PC-3 (cell line): Measurements from ENCODE around the gene ADAM21. TPM values are rescaled to one million over a fixed set of nuclear protein-coding genes. Genes with fewer than 3 reads are reported as not detected.
"Not testable (repeated sequence)": the region's sequence is repeated elsewhere in the genome, so short reads cannot be mapped to it uniquely, and the experiment has no call there.

Experiments used
- ATAC-seq: fragments of 200-7000 bp; cut with Tn5 transposase; 2 replicates; pipeline ENCODE4 v1.9.1; 2020; ENCODE audit warnings: mild to moderate bottlenecking, moderate library complexity
- BruUV-seq: library from RNA; stranded (reverse); fragments of 400-500 nt; replicated peaks from 2 replicates; lab custom pipeline; 2021; lab: Mats Ljungman, UMichigan
- CTCF ChIA-PET: fragments of 300-600 bp; sonication (Branson Sonifier 250); formaldehyde crosslinking; loops from one replicate; lab custom pipeline; 2022; ENCODE audit warnings: antibody characterized with exemption; lab: Charles Lee
- POLR2A ChIA-PET: fragments of 300-600 bp; sonication (Branson Sonifier 250); formaldehyde crosslinking; loops from one replicate; lab custom pipeline; 2022; ENCODE audit warnings: antibody characterized with exemption; ENCODE audit not compliant: unreplicated experiment; lab: Charles Lee
- DNase-seq: peaks from one replicate; pipeline ENCODE4 v3.0.0-alpha.2; 2015
- H2AFZ ChIP-seq: fragments of 300-600 bp; sonication (generic); 2 replicates; pipeline ENCODE4 v1.6.0; 2016; ENCODE audit warnings: antibody characterized with exemption, low read length
- H3F3A ChIP-seq: fragments of 300-600 bp; sonication (generic); one replicate; pipeline ENCODE4 v1.6.0; 2017; ENCODE audit warnings: antibody characterized with exemption, low read length, control low read depth, mild to moderate bottlenecking; ENCODE audit not compliant: unreplicated experiment
- H3K27ac ChIP-seq: fragments of 300-600 bp; sonication (generic); 2 replicates; pipeline ENCODE4 v1.5.1; 2016; ENCODE audit warnings: mild to moderate bottlenecking, low read length
- H3K27me3 ChIP-seq: fragments of 300-600 bp; sonication (generic); 2 replicates; pipeline ENCODE4 v1.6.1; 2016; ENCODE audit warnings: low read length, mixed read lengths
- H3K36me3 ChIP-seq: fragments of 300-600 bp; sonication (generic); 2 replicates; pipeline ENCODE4 v1.6.1; 2016; ENCODE audit warnings: low read depth, mixed run types, low read length, mixed read lengths
- H3K4me1 ChIP-seq: fragments of 300-600 bp; sonication (generic); 2 replicates; pipeline ENCODE4 v1.5.1; 2016; ENCODE audit warnings: low read length; ENCODE audit not compliant: insufficient read depth
- H3K4me2 ChIP-seq: fragments of 300-600 bp; sonication (generic); 2 replicates; pipeline ENCODE4 v1.6.0; 2016; ENCODE audit warnings: low read length
- H3K4me3 ChIP-seq: fragments of 300-600 bp; sonication (generic); 2 replicates; pipeline ENCODE4 v1.5.1; 2016; ENCODE audit warnings: mild to moderate bottlenecking, low read length, mixed read lengths
- H3K79me2 ChIP-seq: fragments of 300-600 bp; sonication (generic); 2 replicates; pipeline ENCODE4 v1.6.1; 2017; ENCODE audit warnings: low read length, mixed read lengths
- H3K9ac ChIP-seq: fragments of 300-600 bp; sonication (generic); 2 replicates; pipeline ENCODE4 v1.6.0; 2016; ENCODE audit warnings: mild to moderate bottlenecking, low read length
- H3K9me2 ChIP-seq: fragments of 300-600 bp; sonication (generic); replicated peaks from 2 replicates; pipeline ENCODE4 v1.6.1; 2016; ENCODE audit warnings: mixed run types, low read length, mixed read lengths
- H3K9me3 ChIP-seq: fragments of 300-600 bp; sonication (generic); 2 replicates; pipeline ENCODE4 v1.6.1; 2016; ENCODE audit warnings: low read length, mixed read lengths
- H4K20me1 ChIP-seq: fragments of 300-600 bp; sonication (generic); 2 replicates; pipeline ENCODE4 v1.6.1; 2016; ENCODE audit warnings: low read length, mixed read lengths
- CTCF ChIP-seq: fragments of 300-600 bp; sonication (generic); conservative IDR thresholded peaks from 2 replicates; pipeline ENCODE4 v1.5.1; 2017; ENCODE audit warnings: antibody characterized with exemption, low read depth, mild to moderate bottlenecking, low read length
- EZH2 ChIP-seq: fragments of 300-600 bp; sonication (generic); IDR thresholded peaks from one replicate; pipeline ENCODE4 v1.6.1; 2017; ENCODE audit warnings: antibody characterized with exemption, mild to moderate bottlenecking, low read length; ENCODE audit not compliant: unreplicated experiment
- EZH2phosphoT487 ChIP-seq: fragments of 300-600 bp; sonication (generic); IDR thresholded peaks from 2 replicates; pipeline ENCODE4 v1.6.1; 2018; ENCODE audit warnings: mild to moderate bottlenecking, antibody characterized with exemption, low read length, borderline replicate concordance
- intact Hi-C: fragments of 100-400 bp; cut with micrococcal nuclease; formaldehyde crosslinking; loops from 2 replicates; pipeline ENCODE4 v1.9.0; 2023
- total RNA-seq: library from RNA; depleted of rRNA; stranded (reverse); fragments of >200 nt; gene quantifications from 2 replicates; pipeline ENCODE4 v1.2.3, GENCODE V29; 2014

ADAM21 gene
- total RNA-seq, 1 experiment from 2014 or later: 0.80 TPM

- H3K4me2 ChIP-seq: no peak overlapping the region
- no peaks in the 10 kb centered on the region for H3K36me3 ChIP-seq
- TF ChIP-seq EZH2: no peak
- no peak for TF ChIP-seq CTCF
- no peak for TF ChIP-seq EZH2phosphoT487
- no peaks in the 10 kb centered on the region for H3K27me3 ChIP-seq
- no peaks in the 10 kb centered on the region for H4K20me1 ChIP-seq
- no peak overlapping the region for H3K4me3 ChIP-seq
- no TSS peak for BruUV-seq
- intact Hi-C loops: no loop called here
- no peaks in the 10 kb centered on the region for H3K9me3 ChIP-seq
- no peak overlapping the region for H3K27ac ChIP-seq
- H3K9me2 ChIP-seq: no peaks in the 10 kb centered on the region
- no peak overlapping the region for H2AFZ ChIP-seq
- CTCF ChIA-PET: no interaction called here
- H3K4me1 ChIP-seq: no peaks in the 10 kb centered on the region
- no peaks in the 10 kb centered on the region for H3F3A ChIP-seq
- H3K79me2 ChIP-seq: no peaks in the 10 kb centered on the region
- DNase-seq: no peak
- no peak; the same call in 1 of the 2 replicates for ATAC-seq
- H3K9ac ChIP-seq: no peak overlapping the region
- POLR2A ChIA-PET: no interaction called here
These were observed 20.5 kb downstream of the ADAM21 start for GRCh38 chr14:70472253-70473159.

GRCh38 chr14:70473825-70474224 is 21.9 kb downstream of the ADAM21 start:
- H3K9me3 ChIP-seq: no peaks in the 10 kb centered on the region
- no peak overlapping the region for H3K9ac ChIP-seq
- intact Hi-C loops: no loop called here
- H3K36me3 ChIP-seq: no peaks in the 10 kb centered on the region
- no peak overlapping the region for H3K4me3 ChIP-seq
- no peak overlapping the region for H3K27ac ChIP-seq
- ChIA-PET POLR2A (no interaction called here), CTCF (no interaction called here)
- no peaks in the 10 kb centered on the region for H4K20me1 ChIP-seq
- no peak for DNase-seq
- H3K4me2 ChIP-seq: no peak overlapping the region
- ATAC-seq: no peak
- H3F3A ChIP-seq: no peaks in the 10 kb centered on the region
- H3K4me1 ChIP-seq: no peaks in the 10 kb centered on the region
- no peaks in the 10 kb centered on the region for H3K9me2 ChIP-seq
- no peaks in the 10 kb centered on the region for H3K79me2 ChIP-seq
- TF ChIP-seq CTCF: no peak
- no peak for TF ChIP-seq EZH2
- no peak for TF ChIP-seq EZH2phosphoT487
- no peaks in the 10 kb centered on the region for H3K27me3 ChIP-seq
- H2AFZ ChIP-seq: no peak overlapping the region
- no TSS peak for BruUV-seq

- H3K36me3 ChIP-seq, DNase-seq, H3K9me2 ChIP-seq, H3K79me2 ChIP-seq, H3K4me2 ChIP-seq, H2AFZ ChIP-seq, H3F3A ChIP-seq, H3K4me1 ChIP-seq, intact Hi-C loops, BruUV-seq, H3K9me3 ChIP-seq, H4K20me1 ChIP-seq, H3K9ac ChIP-seq, CTCF ChIA-PET, H3K4me3 ChIP-seq, POLR2A ChIA-PET, H3K27ac ChIP-seq, ATAC-seq, H3K27me3 ChIP-seq: not testable (repeated sequence)
These were observed 23.5 kb downstream of the ADAM21 start for GRCh38 chr14:70475459-70475858.

GRCh38 chr14:70477356-70478105 is 25.6 kb downstream of the ADAM21 start:
- H3K79me2 ChIP-seq, H2AFZ ChIP-seq, H3K36me3 ChIP-seq, intact Hi-C loops, DNase-seq, H3K27me3 ChIP-seq, H3K4me1 ChIP-seq, H3K27ac ChIP-seq, H3F3A ChIP-seq, ATAC-seq, CTCF ChIA-PET, POLR2A ChIA-PET, BruUV-seq, H3K4me2 ChIP-seq, H3K9ac ChIP-seq, H4K20me1 ChIP-seq, H3K9me3 ChIP-seq, H3K4me3 ChIP-seq, H3K9me2 ChIP-seq: not testable (repeated sequence)
